ENCODE results near the gene ZNF175. TPM values are rescaled to one million over a fixed set of nuclear protein-coding genes. Genes with fewer than 3 reads are reported as not detected.

The ZNF175 gene
- total RNA-seq, 1 experiment from 2014 or later: 8.5 TPM

GRCh38 chr19:51594774-51595109 is 23.7 kb downstream of the ZNF175 start:
- BruUV-seq (replicated peaks): TSS peak; percentile 46
- DNase-seq (no peak), ATAC-seq (peak; percentile 19)
- Histone ChIP-seq H3K36me3 (ENCODE audit: low read depth, low read length) (no peaks in the 10 kb centered on the region), H3K4me3 (ENCODE audit: low read length) (peak overlapping the region; percentile 76), H3K9ac (ENCODE audit: low read length) (peak overlapping the region; percentile 47), H3K4me2 (ENCODE audit: low read length) (peak overlapping the region; percentile 91), H4K20me1 (ENCODE audit: low read length) (no peaks in the 10 kb centered on the region), H3K27ac (ENCODE audit: low read length) (no peak overlapping the region), H3F3A (ENCODE audit: low read length, unreplicated experiment) (no peaks in the 10 kb centered on the region), H3K9me2 (replicated peaks; ENCODE audit: low read length) (no peaks in the 10 kb centered on the region), H3K27me3 (ENCODE audit: low read length) (no peaks in the 10 kb centered on the region), H3K4me1 (ENCODE audit: insufficient read depth, low read length) (peaks cover 14% of the 10 kb centered on the region), H2AFZ (ENCODE audit: low read length) (peak overlapping the region; percentile 97), H3K79me2 (ENCODE audit: low read length) (no peaks in the 10 kb centered on the region), H3K9me3 (ENCODE audit: low read length) (no peaks in the 10 kb centered on the region)
- intact Hi-C loops (cut with micrococcal nuclease): loop anchor here (1.0 kb wide), 1 partner anchor 23 kb away; the partner anchor contains the start of gene ZNF175
- TF ChIP-seq EZH2 (IDR thresholded peaks at IDR 0.05; ENCODE audit: low read length, unreplicated experiment) (no peak), EZH2phosphoT487 (IDR thresholded peaks at IDR 0.05; ENCODE audit: borderline replicate concordance, low read length) (no peak), CTCF (conservative IDR thresholded peaks at IDR 0.05; ENCODE audit: low read depth, low read length) (no peak)
- ChIA-PET POLR2A (ENCODE audit: unreplicated experiment) (no interaction called here), CTCF (interaction anchor here (0.6 kb wide), 1 partner anchor 24 kb away, joined by 3 read pairs; the partner anchor contains the start of gene ZNF175)

GRCh38 chr19:51595190-51596175 is 24.4 kb downstream of the ZNF175 start:
- H3K9me2 ChIP-seq (replicated peaks; ENCODE audit: low read length): no peaks in the 10 kb centered on the region
- peak overlapping the region; percentile 76; the same call in 1 of the 2 replicates for H3K4me3 ChIP-seq (ENCODE audit: low read length)
- H3F3A ChIP-seq (ENCODE audit: low read length, unreplicated experiment): no peaks in the 10 kb centered on the region
- H3K27ac ChIP-seq (ENCODE audit: low read length): no peak overlapping the region
- no peak for TF ChIP-seq CTCF (conservative IDR thresholded peaks at IDR 0.05; ENCODE audit: low read depth, low read length)
- no peak for TF ChIP-seq EZH2phosphoT487 (IDR thresholded peaks at IDR 0.05; ENCODE audit: borderline replicate concordance, low read length)
- no peak for TF ChIP-seq EZH2 (IDR thresholded peaks at IDR 0.05; ENCODE audit: low read length, unreplicated experiment)
- ATAC-seq (no peak), DNase-seq (no peak)
- intact Hi-C loops (cut with micrococcal nuclease): no loop called here
- no peaks in the 10 kb centered on the region for H3K79me2 ChIP-seq (ENCODE audit: low read length)
- H3K27me3 ChIP-seq (ENCODE audit: low read length): no peaks in the 10 kb centered on the region
- no peaks in the 10 kb centered on the region for H4K20me1 ChIP-seq (ENCODE audit: low read length)
- ChIA-PET CTCF (no interaction called here), POLR2A (ENCODE audit: unreplicated experiment) (no interaction called here)
- peak overlapping the region; percentile 97 for H2AFZ ChIP-seq (ENCODE audit: low read length)
- H3K4me1 ChIP-seq (ENCODE audit: insufficient read depth, low read length): peaks cover 14% of the 10 kb centered on the region
- H3K9ac ChIP-seq (ENCODE audit: low read length): no peak overlapping the region
- peak overlapping the region; percentile 91; the same call in 1 of the 2 replicates for H3K4me2 ChIP-seq (ENCODE audit: low read length)
- no peaks in the 10 kb centered on the region for H3K36me3 ChIP-seq (ENCODE audit: low read depth, low read length)
- no peaks in the 10 kb centered on the region for H3K9me3 ChIP-seq (ENCODE audit: low read length)
- BruUV-seq (replicated peaks): no TSS peak
